Measurements from ENCODE around the gene CCL7.

Gene CCL7

GRCh38 chr17:34252444-34253138 lies 17.4 kb upstream of the CCL7 start:
- no peak for TF ChIP-seq CTCF (IDR thresholded peaks at IDR 0.05; ENCODE audit: borderline replicate concordance, control extremely low read depth, extremely low read depth, insufficient read depth, missing control alignments)
- no peak for DNase-seq (ENCODE audit: low spot score)
- in situ Hi-C loops (cut with MboI; ENCODE audit: low sequenced_read_pairs, unreplicated experiment): no loop called here

GRCh38 chr17:34253139-34253525 lies 16.9 kb upstream of the CCL7 start:
- in situ Hi-C loops (cut with MboI; ENCODE audit: low sequenced_read_pairs, unreplicated experiment): no loop called here
- DNase-seq (ENCODE audit: low spot score): no peak
- TF ChIP-seq CTCF (IDR thresholded peaks at IDR 0.05; ENCODE audit: borderline replicate concordance, control extremely low read depth, extremely low read depth, insufficient read depth, missing control alignments): no peak

- in situ Hi-C loops (cut with MboI; ENCODE audit: low sequenced_read_pairs, unreplicated experiment): no loop called here
- no peak for DNase-seq (ENCODE audit: low spot score)
- TF ChIP-seq CTCF (IDR thresholded peaks at IDR 0.05; ENCODE audit: borderline replicate concordance, control extremely low read depth, extremely low read depth, insufficient read depth, missing control alignments): no peak
These were observed 15.9 kb upstream of the CCL7 start for GRCh38 chr17:34254146-34254545.

- TF ChIP-seq CTCF (IDR thresholded peaks at IDR 0.05; ENCODE audit: borderline replicate concordance, control extremely low read depth, extremely low read depth, insufficient read depth, missing control alignments): no peak
These were observed 15.2 kb upstream of the CCL7 start, which contains the start of gene CCL2 for GRCh38 chr17:34254651-34255380. Gene CCL2, plus strand, starts transcription at chr17:34255285. Its CDS starts 65 bp downstream, at chr17:34255350.

GRCh38 chr17:34255381-34255732 lies 14.7 kb upstream of the CCL7 start:
- in situ Hi-C loops (cut with MboI; ENCODE audit: low sequenced_read_pairs, unreplicated experiment): no loop called here
- no peak for TF ChIP-seq CTCF (IDR thresholded peaks at IDR 0.05; ENCODE audit: borderline replicate concordance, control extremely low read depth, extremely low read depth, insufficient read depth, missing control alignments)
- DNase-seq (ENCODE audit: low spot score): no peak

More at GRCh38 chr17:34254651-34255380, 15.2 kb upstream of the CCL7 start, which contains the start of gene CCL2:
- in situ Hi-C loops (cut with MboI; ENCODE audit: low sequenced_read_pairs, unreplicated experiment): no loop called here
- no peak for DNase-seq (ENCODE audit: low spot score)

GRCh38 chr17:34255841-34256240 lies 14.2 kb upstream of the CCL7 start:
- TF ChIP-seq CTCF (IDR thresholded peaks at IDR 0.05; ENCODE audit: borderline replicate concordance, control extremely low read depth, extremely low read depth, insufficient read depth, missing control alignments): no peak
- in situ Hi-C loops (cut with MboI; ENCODE audit: low sequenced_read_pairs, unreplicated experiment): no loop called here
- DNase-seq (ENCODE audit: low spot score): no peak
